Nephron (organoid): ENCODE results near the gene KLHL17.

Source experiments
- H3K27ac Mint-ChIP-seq, 3 experiments: 2 replicates each; pipeline ENCODE4 v1.8.0; 2020; ENCODE audit warnings: mixed read lengths in 3 of 3, mild to moderate bottlenecking in 2 of 3, moderate library complexity in 1 of 3
- H3K27me3 Mint-ChIP-seq: 2 replicates; pipeline ENCODE4 v1.8.0; 2021; ENCODE audit warnings: low read depth, mild to moderate bottlenecking, moderate library complexity, mixed read lengths
- H3K36me3 Mint-ChIP-seq: 2 replicates; pipeline ENCODE4 v1.8.0; 2020; ENCODE audit warnings: low read depth, mixed read lengths
- H3K4me1 Mint-ChIP-seq: 2 replicates; pipeline ENCODE4 v1.8.0; 2020; ENCODE audit warnings: mixed read lengths
- H3K4me3 Mint-ChIP-seq, 3 experiments: 2 replicates each; pipeline ENCODE4 v1.8.0; 2020; ENCODE audit warnings: mild to moderate bottlenecking in 3 of 3, mixed read lengths in 3 of 3, moderate library complexity in 2 of 3
- H3K9me3 Mint-ChIP-seq: 2 replicates; pipeline ENCODE4 v1.8.0; 2020; ENCODE audit warnings: mixed read lengths
- CTCF ChIP-seq, 3 experiments: fragments of 200-600 bp; sonication (generic); IDR thresholded peaks; one replicate each; pipeline ENCODE4 v1.5.0; 2021; ENCODE audit warnings: antibody characterized with exemption in 3 of 3; ENCODE audit not compliant: unreplicated experiment in 3 of 3

The KLHL17 gene

GRCh38 chr1:960363-961131 is at the start of gene KLHL17:
TSS of gene KLHL17 (plus strand) at chr1:960584. CDS start at chr1:960694, 110 bp downstream.
- TF ChIP-seq CTCF (IDR thresholded peaks at IDR 0.05; ENCODE audit: unreplicated experiment in 3 of 3), result no peak
- Mint-ChIP-seq H3K4me1 (peaks cover 14% of the 10 kb centered on the region), H3K27me3 (no peaks in the 10 kb centered on the region), H3K36me3 (peaks cover 10% of the 10 kb centered on the region), H3K4me3 (peak within 1 kb of the TSS; percentile 80 to 91 (median 86)), H3K27ac (no peak within 1 kb of the TSS), H3K9me3 (no peaks in the 10 kb centered on the region)

GRCh38 chr1:910881-911721 is 49.3 kb upstream of the KLHL17 start:
- no peak for TF ChIP-seq CTCF (IDR thresholded peaks at IDR 0.05; ENCODE audit: unreplicated experiment in 3 of 3)
- Mint-ChIP-seq H3K4me3 (peak overlapping the region; percentile 11 to 55 (median 47)), H3K9me3 (no peaks in the 10 kb centered on the region), H3K27me3 (peaks cover 47% of the 10 kb centered on the region), H3K4me1 (peaks cover 48% of the 10 kb centered on the region), H3K27ac (peak overlapping the region; percentile 16 to 68 (median 58)), H3K36me3 (peaks cover 5% of the 10 kb centered on the region)

- no peak for TF ChIP-seq CTCF (IDR thresholded peaks at IDR 0.05; ENCODE audit: unreplicated experiment in 3 of 3)
- H3K27me3 Mint-ChIP-seq, result peaks cover 47% of the 10 kb centered on the region
- peak overlapping the region in 2 of 3 experiments; percentile 68 to 91 for H3K27ac Mint-ChIP-seq
- H3K4me3 Mint-ChIP-seq, result no peak overlapping the region
- H3K4me1 Mint-ChIP-seq, result peaks cover 49% of the 10 kb centered on the region
- H3K9me3 Mint-ChIP-seq, result no peaks in the 10 kb centered on the region
- H3K36me3 Mint-ChIP-seq, result peaks cover 5% of the 10 kb centered on the region
Measured at GRCh38 chr1:911875-912739, 48.3 kb upstream of the KLHL17 start.

GRCh38 chr1:912740-913301 is 47.6 kb upstream of the KLHL17 start:
- peak overlapping the region in 2 of 3 experiments; percentile 29 to 91 for H3K27ac Mint-ChIP-seq
- TF ChIP-seq CTCF (IDR thresholded peaks at IDR 0.05; ENCODE audit: unreplicated experiment in 3 of 3), result peak; percentile 29 to 47 (median 46)
- peak overlapping the region in 1 of 3 experiments; percentile 7 for H3K4me3 Mint-ChIP-seq
- H3K36me3 Mint-ChIP-seq, result peaks cover 5% of the 10 kb centered on the region
- H3K9me3 Mint-ChIP-seq, result no peaks in the 10 kb centered on the region
- peaks cover 55% of the 10 kb centered on the region for H3K4me1 Mint-ChIP-seq
- H3K27me3 Mint-ChIP-seq, result peaks cover 49% of the 10 kb centered on the region

GRCh38 chr1:913491-914130 is 46.8 kb upstream of the KLHL17 start:
- Mint-ChIP-seq H3K4me3 (no peak overlapping the region), H3K9me3 (no peaks in the 10 kb centered on the region), H3K4me1 (peaks cover 58% of the 10 kb centered on the region), H3K27ac (no peak overlapping the region), H3K27me3 (peaks cover 50% of the 10 kb centered on the region), H3K36me3 (no peaks in the 10 kb centered on the region)
- no peak for TF ChIP-seq CTCF (IDR thresholded peaks at IDR 0.05; ENCODE audit: unreplicated experiment in 3 of 3)
